Astrocyte of the cerebellum (primary cell): ENCODE measurements around the gene NEK9.
"Not testable (repeated sequence)": the region's sequence is repeated elsewhere in the genome, so short reads cannot be mapped to it uniquely, and the experiment has no call there.

ENCODE experiments used
- DNase-seq: peaks from one replicate; pipeline ENCODE4 v3.0.0-alpha.2; 2011; ENCODE audit warnings: low read depth
- H3K4me3 ChIP-seq: 2 replicates; pipeline ENCODE4 v1.5.1; 2011; ENCODE audit warnings: mild to moderate bottlenecking, low read depth, low read length, moderate library complexity
- in situ Hi-C: cut with HindIII; loops from 2 replicates; pipeline ENCODE4 v1.10.0; 2017; ENCODE audit warnings: low sequenced_read_pairs
- TF ChIP-seq, protein P1 (sequence below): IDR thresholded peaks from 2 replicates; pipeline ENCODE4 v1.5.1; 2012; ENCODE audit warnings: low read length, low read depth, moderate library complexity, mild to moderate bottlenecking; ENCODE audit errors: missing control alignments

NEK9 gene

DNA sequence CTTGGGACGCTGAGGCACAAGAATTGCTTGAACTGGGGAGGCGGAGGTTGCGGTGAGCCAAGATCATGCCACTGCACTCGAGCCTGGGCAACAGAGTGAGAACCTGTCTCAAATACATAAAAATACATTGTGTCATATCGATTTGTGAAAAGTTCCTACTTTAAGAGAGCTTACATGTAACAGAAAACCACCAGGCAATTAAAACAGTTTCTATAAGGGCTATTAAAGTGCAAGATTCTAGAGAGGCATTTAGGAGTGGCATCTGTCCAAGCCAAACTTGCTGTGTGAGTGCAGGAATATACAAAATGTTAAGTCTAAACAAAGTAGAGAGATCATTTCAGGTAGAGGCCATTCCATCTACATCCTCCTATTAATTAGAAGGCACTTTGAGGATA lies 1.7 kb upstream of the NEK9 start:
- H3K4me3 ChIP-seq: no peak overlapping the region
- DNase-seq: no peak
- in situ Hi-C loops: loop anchor here (25.0 kb wide), 1 partner anchor 359 kb away; no protein-coding TSS in a partner anchor
- TF ChIP-seq, protein P1, sequence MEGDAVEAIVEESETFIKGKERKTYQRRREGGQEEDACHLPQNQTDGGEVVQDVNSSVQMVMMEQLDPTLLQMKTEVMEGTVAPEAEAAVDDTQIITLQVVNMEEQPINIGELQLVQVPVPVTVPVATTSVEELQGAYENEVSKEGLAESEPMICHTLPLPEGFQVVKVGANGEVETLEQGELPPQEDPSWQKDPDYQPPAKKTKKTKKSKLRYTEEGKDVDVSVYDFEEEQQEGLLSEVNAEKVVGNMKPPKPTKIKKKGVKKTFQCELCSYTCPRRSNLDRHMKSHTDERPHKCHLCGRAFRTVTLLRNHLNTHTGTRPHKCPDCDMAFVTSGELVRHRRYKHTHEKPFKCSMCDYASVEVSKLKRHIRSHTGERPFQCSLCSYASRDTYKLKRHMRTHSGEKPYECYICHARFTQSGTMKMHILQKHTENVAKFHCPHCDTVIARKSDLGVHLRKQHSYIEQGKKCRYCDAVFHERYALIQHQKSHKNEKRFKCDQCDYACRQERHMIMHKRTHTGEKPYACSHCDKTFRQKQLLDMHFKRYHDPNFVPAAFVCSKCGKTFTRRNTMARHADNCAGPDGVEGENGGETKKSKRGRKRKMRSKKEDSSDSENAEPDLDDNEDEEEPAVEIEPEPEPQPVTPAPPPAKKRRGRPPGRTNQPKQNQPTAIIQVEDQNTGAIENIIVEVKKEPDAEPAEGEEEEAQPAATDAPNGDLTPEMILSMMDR: no peak

DNA sequence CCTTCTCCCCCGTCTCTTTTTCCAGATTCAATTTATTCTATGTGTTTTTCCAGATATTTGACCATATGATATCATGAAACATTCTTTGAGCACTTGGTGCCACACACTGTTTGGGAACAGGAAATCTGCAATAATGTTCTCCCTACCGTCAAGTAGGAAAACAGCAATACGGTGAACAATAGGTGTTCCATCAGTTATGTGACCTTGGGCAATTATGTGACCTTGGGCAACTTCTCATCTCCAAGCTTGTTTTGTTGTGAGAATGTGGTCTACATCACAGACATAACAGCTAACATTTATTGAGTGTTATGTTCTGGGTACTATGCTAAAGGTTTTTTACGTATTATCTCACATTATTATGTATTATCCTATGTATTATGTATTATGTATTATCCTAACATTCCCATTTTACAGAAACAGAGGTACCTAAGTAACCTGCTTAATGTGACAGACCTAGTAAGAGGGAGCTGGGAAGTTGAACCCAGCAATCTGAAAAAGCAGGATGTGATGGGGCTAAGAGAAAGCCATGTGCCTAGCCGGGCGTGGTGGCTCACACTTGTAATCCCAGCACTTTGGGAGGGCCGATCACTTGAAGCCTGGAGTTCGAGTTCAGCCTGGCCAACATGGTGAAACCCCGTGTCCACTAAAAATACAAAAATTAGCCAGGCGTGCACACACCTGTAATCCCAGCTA lies 1.2 kb upstream of the NEK9 start:
- TF ChIP-seq, protein P1: no peak

DNA sequence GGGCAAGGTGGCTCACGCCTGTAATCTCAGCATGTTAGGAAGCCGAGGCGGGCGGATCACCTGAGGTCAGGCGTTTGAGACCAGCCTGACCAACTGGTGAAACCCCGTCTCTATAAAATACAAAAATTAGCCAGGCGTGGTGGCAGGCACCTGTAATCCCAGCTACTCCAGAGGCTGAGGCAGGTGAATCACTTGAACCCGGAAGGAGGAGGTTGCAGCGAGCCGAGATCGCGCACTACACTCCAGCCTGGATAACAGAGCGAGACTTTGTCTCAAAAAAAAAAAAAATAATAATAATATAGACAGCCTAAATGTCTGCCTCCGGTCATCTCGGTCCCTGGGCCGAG lies 599 bp upstream of the NEK9 start:
- peak overlapping the region; percentile 58 for H3K4me3 ChIP-seq
- DNase-seq: not testable (repeated sequence)
- in situ Hi-C loops: loop anchor here (25.0 kb wide), 1 partner anchor 360 kb away; no protein-coding TSS in a partner anchor

More for the DNA sequence above, 1.2 kb upstream of the NEK9 start:
- no peak for DNase-seq
- no peak overlapping the region for H3K4me3 ChIP-seq
- in situ Hi-C loops: loop anchor here (25.0 kb wide), 1 partner anchor 359 kb away; no protein-coding TSS in a partner anchor

DNA sequence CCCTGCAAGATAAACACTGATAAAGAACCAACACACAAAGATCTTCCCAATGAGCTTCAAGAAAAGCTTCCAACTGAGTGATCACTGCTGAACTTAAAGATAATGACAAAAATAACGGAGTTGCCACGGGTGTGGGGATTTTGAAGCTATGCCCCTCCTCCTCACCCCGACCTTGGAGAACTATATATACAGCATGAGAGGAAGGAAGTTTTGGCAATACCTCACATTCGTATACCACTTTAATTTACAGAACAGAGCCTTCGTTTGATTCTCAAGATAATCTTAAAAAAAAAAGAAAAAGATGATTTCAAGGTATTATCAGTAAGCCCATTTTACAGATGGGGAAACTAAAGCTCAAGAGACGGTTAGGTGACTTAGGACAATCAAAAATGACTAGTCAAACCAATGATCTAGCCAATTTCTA lies 715 bp downstream of the NEK9 start:
- DNase-seq: no peak
- in situ Hi-C loops: loop anchor here (25.0 kb wide), 1 partner anchor 361 kb away; no protein-coding TSS in a partner anchor
- TF ChIP-seq, protein P1: no peak
- peak overlapping the region; percentile 58 for H3K4me3 ChIP-seq

DNA sequence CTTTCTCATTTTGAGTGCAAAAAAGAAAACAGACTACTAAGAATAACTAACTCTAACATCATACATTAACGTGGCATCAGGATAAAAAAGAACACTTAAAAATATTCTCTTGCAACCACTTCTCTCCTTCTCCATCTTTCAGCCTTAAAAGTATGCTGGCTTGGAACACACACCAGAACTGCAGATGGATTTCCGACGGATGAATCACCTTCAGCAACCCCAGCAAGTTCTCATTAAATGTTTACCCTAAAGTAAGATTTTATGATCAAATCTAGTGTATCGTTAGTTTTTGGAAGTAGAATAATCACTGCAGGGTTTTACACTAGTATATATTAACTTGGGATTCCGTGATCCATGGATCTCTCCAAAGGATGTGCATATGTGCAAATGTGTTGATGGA lies 1.2 kb downstream of the NEK9 start:
- peak overlapping the region; percentile 58 for H3K4me3 ChIP-seq
- in situ Hi-C loops: loop anchor here (25.0 kb wide), 1 partner anchor 362 kb away; no protein-coding TSS in a partner anchor
- TF ChIP-seq, protein P1: no peak
- DNase-seq: no peak

DNA sequence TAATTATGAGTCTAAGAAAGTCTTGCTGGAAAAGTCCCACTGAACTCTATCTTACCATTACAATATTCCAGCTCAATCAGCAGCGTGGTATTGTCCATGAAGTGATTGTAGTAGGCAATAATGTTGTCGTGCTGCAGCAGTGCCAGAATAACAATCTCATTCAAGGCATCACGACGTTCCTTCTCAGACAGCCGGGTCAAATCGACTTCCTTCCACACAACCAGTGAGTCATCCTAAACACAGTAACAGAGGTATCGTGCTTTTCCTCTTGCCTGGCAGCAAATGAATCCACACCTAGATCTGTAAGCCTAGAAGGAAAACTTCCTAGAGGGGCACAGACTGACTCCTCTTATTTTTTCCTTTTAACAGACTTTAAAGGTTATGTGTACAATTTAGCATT lies 2.9 kb downstream of the NEK9 start:
- no peak overlapping the region for H3K4me3 ChIP-seq
- in situ Hi-C loops: no loop called here
- TF ChIP-seq, protein P1: no peak
- DNase-seq: peak; percentile 60

DNA sequence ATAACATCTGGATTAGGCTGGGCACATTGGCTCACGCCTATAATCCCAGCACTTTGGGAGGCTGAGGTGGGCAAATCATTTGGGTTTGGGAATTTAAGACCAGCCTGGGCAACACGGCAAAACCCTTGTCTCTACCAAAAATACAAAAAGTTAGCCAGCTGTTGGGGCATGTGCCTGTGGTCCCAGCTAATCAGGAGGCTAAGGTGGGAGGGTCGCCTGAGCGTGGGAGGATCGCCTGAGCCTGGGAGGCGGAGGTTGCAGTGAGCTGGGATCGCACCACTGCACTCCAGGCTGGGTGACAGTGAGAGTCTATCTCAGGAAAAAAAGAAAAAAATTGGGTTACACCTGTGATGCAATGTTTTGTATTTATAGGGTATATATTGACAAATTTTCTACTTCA lies 5.3 kb downstream of the NEK9 start:
- no peak for DNase-seq
- TF ChIP-seq, protein P1: no peak
- in situ Hi-C loops: no loop called here
- H3K4me3 ChIP-seq: no peak overlapping the region
